Panc1 (cell line): ENCODE results near the gene GAP43. TPM values are rescaled to one million over a fixed set of nuclear protein-coding genes. Genes with fewer than 3 reads are reported as not detected.

ENCODE experiments used
- ATAC-seq: fragments of 200-7000 bp; cut with Tn5 transposase; 2 replicates; pipeline ENCODE4 v1.9.1; 2020; ENCODE audit warnings: mild to moderate bottlenecking, moderate library complexity
- BruUV-seq: library from RNA; stranded (reverse); fragments of 400-500 nt; replicated peaks from 2 replicates; lab custom pipeline; 2021; lab: Mats Ljungman, UMichigan
- CTCF ChIA-PET: fragments of 300-600 bp; sonication (Branson Sonifier 250); formaldehyde crosslinking; loops from one replicate; lab custom pipeline; 2022; ENCODE audit warnings: antibody characterized with exemption; lab: Charles Lee
- POLR2A ChIA-PET: fragments of 300-600 bp; sonication (Branson Sonifier 250); formaldehyde crosslinking; loops from one replicate; lab custom pipeline; 2022; ENCODE audit warnings: antibody characterized with exemption; lab: Charles Lee
- DNase-seq: peaks from one replicate; pipeline ENCODE4 v3.0.0-alpha.2; 2010; ENCODE audit warnings: low read depth, low spot score
- H3K27ac ChIP-seq: 2 replicates; pipeline ENCODE4 v1.5.1; 2011; ENCODE audit warnings: mild to moderate bottlenecking, low read length, inconsistent platforms
- H3K27me3 ChIP-seq: fragments of 200-500 bp; sonication (Bioruptor generic); 2 replicates; pipeline ENCODE4 v1.6.0; 2014; ENCODE audit warnings: low read length, inconsistent platforms; ENCODE audit not compliant: control insufficient read depth, insufficient read depth
- H3K36me3 ChIP-seq: fragments of 200-500 bp; sonication (Bioruptor generic); 2 replicates; pipeline ENCODE4 v1.5.1; 2014; ENCODE audit warnings: inconsistent platforms, mild to moderate bottlenecking, low read length, moderate library complexity; ENCODE audit not compliant: control insufficient read depth, insufficient read depth
- H3K4me1 ChIP-seq: 2 replicates; pipeline ENCODE4 v1.5.1; 2011; ENCODE audit warnings: inconsistent platforms, mild to moderate bottlenecking, low read length, moderate library complexity; ENCODE audit not compliant: control insufficient read depth, insufficient read depth
- H3K4me3 ChIP-seq, 2 experiments: 2 replicates each; pipeline ENCODE4 v1.5.1; 2011 to 2012; ENCODE audit warnings: low read depth in 2 of 2, low read length in 2 of 2, mild to moderate bottlenecking in 2 of 2, inconsistent platforms in 1 of 2, moderate library complexity in 1 of 2
- H3K9me3 ChIP-seq: fragments of 200-500 bp; sonication (Bioruptor generic); 2 replicates; pipeline ENCODE4 v1.5.1; 2014; ENCODE audit warnings: low read depth, mild to moderate bottlenecking, inconsistent platforms, low read length, moderate library complexity; ENCODE audit not compliant: control insufficient read depth, insufficient read depth
- POLR2AphosphoS5 ChIP-seq: IDR thresholded peaks from 2 replicates; pipeline ENCODE4 v1.6.1; 2012; ENCODE audit warnings: mild to moderate bottlenecking, low read depth, low read length, moderate library complexity
- SIN3A ChIP-seq: IDR thresholded peaks from 2 replicates; pipeline ENCODE4 v1.6.1; 2012; ENCODE audit warnings: low read depth, mild to moderate bottlenecking, low read length, moderate library complexity, borderline replicate concordance; ENCODE audit not compliant: insufficient read depth
- TCF7L2 ChIP-seq: IDR thresholded peaks from 2 replicates; pipeline ENCODE4 v1.6.1; 2011; ENCODE audit warnings: mild to moderate bottlenecking, low read depth, low read length, inconsistent platforms
- in situ Hi-C: cut with HindIII; loops from 2 replicates; pipeline ENCODE4 v1.10.0; 2016; ENCODE audit warnings: low sequenced_read_pairs, low pct_unique_long_range_greater_than_20kb
- intact Hi-C: fragments of 100-400 bp; cut with micrococcal nuclease; formaldehyde crosslinking; loops from one replicate; pipeline ENCODE4 v1.10.0; 2022; ENCODE audit not compliant: unreplicated experiment
- total RNA-seq: library from RNA; stranded (reverse); gene quantifications from one replicate; pipeline ENCODE4 v1.2.1, GENCODE V29; 2021; ENCODE audit not compliant: unreplicated experiment
- TF ChIP-seq, protein P1 (sequence below), 2 experiments: IDR thresholded peaks; 2 replicates each; pipeline ENCODE4 v1.6.1; 2011 to 2012; ENCODE audit warnings: low read depth in 2 of 2, control low read depth in 1 of 2, low read length in 1 of 2, mild to moderate bottlenecking in 1 of 2, moderate library complexity in 1 of 2; ENCODE audit not compliant: insufficient read depth in 1 of 2
- TF ChIP-seq, protein P2 (sequence below): fragments of 450-650 bp; IDR thresholded peaks from 2 replicates; pipeline ENCODE4 v1.5.1; 2017; ENCODE audit warnings: mild to moderate bottlenecking

The GAP43 gene
- total RNA-seq, 1 experiment from 2014 or later: not detected

DNA sequence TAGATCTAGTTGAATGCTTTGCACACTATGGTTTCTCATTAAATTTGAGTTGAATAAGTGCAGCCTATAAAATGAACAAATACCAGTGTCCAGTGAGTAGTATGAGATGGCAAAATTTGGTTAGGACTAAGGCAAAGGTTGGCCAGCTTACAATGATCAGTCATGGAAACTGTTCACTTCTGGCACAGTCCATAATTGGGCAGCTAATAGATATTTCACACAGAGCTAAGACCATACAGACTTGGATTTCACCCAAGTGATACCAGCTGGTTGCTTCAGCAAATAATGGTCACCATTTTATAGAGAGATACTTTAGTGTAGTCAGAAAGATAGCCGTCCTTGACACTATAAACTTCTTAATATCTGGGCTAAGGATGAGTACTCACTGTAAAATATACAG is 15.7 kb downstream of the GAP43 start:
- ATAC-seq (no peak), DNase-seq (no peak)
- CTCF ChIA-PET: no interaction called here
- BruUV-seq: no TSS peak
- Histone ChIP-seq H3K27me3 (no peaks in the 10 kb centered on the region), H3K9me3 (no peaks in the 10 kb centered on the region), H3K27ac (no peak overlapping the region), H3K4me1 (no peaks in the 10 kb centered on the region), H3K36me3 (no peaks in the 10 kb centered on the region), H3K4me3 (no peak overlapping the region)
- POLR2A ChIA-PET: no interaction called here
- intact Hi-C loops: no loop called here
- TF ChIP-seq, protein P1, sequence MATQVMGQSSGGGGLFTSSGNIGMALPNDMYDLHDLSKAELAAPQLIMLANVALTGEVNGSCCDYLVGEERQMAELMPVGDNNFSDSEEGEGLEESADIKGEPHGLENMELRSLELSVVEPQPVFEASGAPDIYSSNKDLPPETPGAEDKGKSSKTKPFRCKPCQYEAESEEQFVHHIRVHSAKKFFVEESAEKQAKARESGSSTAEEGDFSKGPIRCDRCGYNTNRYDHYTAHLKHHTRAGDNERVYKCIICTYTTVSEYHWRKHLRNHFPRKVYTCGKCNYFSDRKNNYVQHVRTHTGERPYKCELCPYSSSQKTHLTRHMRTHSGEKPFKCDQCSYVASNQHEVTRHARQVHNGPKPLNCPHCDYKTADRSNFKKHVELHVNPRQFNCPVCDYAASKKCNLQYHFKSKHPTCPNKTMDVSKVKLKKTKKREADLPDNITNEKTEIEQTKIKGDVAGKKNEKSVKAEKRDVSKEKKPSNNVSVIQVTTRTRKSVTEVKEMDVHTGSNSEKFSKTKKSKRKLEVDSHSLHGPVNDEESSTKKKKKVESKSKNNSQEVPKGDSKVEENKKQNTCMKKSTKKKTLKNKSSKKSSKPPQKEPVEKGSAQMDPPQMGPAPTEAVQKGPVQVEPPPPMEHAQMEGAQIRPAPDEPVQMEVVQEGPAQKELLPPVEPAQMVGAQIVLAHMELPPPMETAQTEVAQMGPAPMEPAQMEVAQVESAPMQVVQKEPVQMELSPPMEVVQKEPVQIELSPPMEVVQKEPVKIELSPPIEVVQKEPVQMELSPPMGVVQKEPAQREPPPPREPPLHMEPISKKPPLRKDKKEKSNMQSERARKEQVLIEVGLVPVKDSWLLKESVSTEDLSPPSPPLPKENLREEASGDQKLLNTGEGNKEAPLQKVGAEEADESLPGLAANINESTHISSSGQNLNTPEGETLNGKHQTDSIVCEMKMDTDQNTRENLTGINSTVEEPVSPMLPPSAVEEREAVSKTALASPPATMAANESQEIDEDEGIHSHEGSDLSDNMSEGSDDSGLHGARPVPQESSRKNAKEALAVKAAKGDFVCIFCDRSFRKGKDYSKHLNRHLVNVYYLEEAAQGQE (IDR thresholded peaks at IDR 0.05; ENCODE audit: insufficient read depth in 1 of 2, low read depth in 2 of 2, low read length in 1 of 2): no peak
- TF ChIP-seq, protein P2, sequence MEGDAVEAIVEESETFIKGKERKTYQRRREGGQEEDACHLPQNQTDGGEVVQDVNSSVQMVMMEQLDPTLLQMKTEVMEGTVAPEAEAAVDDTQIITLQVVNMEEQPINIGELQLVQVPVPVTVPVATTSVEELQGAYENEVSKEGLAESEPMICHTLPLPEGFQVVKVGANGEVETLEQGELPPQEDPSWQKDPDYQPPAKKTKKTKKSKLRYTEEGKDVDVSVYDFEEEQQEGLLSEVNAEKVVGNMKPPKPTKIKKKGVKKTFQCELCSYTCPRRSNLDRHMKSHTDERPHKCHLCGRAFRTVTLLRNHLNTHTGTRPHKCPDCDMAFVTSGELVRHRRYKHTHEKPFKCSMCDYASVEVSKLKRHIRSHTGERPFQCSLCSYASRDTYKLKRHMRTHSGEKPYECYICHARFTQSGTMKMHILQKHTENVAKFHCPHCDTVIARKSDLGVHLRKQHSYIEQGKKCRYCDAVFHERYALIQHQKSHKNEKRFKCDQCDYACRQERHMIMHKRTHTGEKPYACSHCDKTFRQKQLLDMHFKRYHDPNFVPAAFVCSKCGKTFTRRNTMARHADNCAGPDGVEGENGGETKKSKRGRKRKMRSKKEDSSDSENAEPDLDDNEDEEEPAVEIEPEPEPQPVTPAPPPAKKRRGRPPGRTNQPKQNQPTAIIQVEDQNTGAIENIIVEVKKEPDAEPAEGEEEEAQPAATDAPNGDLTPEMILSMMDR: no peak
- no peak for TF ChIP-seq POLR2AphosphoS5
- TF ChIP-seq SIN3A: no peak
- TF ChIP-seq TCF7L2: no peak
- in situ Hi-C loops: no loop called here

DNA sequence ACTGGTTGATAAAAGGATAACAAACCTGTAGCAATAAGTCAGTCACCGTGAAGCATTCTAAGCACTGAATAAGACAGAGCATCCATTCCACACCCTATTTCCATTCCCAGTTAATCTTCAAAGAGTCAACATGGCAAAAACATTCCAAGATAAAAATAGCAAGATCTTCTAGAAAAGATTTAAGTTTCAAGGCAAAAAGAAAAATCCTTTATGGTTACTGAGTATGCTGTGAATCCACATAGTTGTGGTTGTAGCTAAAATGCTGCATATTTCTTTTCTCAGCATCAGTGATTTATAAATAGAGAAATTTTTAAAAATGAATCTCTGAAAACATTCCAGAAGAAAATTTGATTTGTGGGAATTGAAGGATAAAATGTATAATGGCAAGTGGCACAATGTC is 21.1 kb downstream of the GAP43 start:
- TF ChIP-seq, protein P1 (IDR thresholded peaks at IDR 0.05; ENCODE audit: insufficient read depth in 1 of 2, low read depth in 2 of 2, low read length in 1 of 2): no peak
- TF ChIP-seq SIN3A: no peak
- no peaks in the 10 kb centered on the region; the same call in 1 of the 2 replicates for H3K27me3 ChIP-seq
- intact Hi-C loops: no loop called here
- no peaks in the 10 kb centered on the region for H3K9me3 ChIP-seq
- BruUV-seq: no TSS peak
- DNase-seq: no peak
- no peaks in the 10 kb centered on the region for H3K4me1 ChIP-seq
- no peak overlapping the region for H3K4me3 ChIP-seq
- ChIA-PET CTCF (no interaction called here), POLR2A (no interaction called here)
- in situ Hi-C loops: no loop called here
- no peaks in the 10 kb centered on the region for H3K36me3 ChIP-seq
- ATAC-seq: no peak
- no peak overlapping the region for H3K27ac ChIP-seq
